Stimulated activated naive CD4-positive, alpha-beta T cell (primary cell): Measurements from ENCODE around the gene CCSER2.
"Not testable (repeated sequence)": the region's sequence is repeated elsewhere in the genome, so short reads cannot be mapped to it uniquely, and the experiment has no call there.

Experiments
- DNase-seq, 6 experiments: peaks; one replicate each; lab custom pipeline; 2025; lab: John Stamatoyannopoulos, UW

CCSER2 gene

DNA sequence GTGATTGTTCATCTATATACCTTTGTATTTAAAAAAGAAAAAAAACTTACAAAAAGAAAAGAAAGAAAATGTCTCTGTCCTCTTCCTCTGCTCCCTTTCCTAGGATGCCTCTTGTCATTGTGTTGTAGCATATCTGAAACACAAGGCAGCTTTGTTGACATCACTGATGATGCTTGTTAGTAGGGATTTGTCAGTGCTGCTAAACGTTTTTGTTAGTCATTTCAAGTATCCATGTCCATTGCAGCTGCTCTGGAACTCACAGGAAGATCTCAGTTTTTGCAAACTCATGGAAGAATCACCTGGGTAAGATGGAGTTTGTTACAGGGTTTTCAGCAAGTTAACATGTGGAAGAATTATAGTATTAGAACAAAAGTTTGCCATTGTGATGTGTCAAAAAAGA is 123.6 kb downstream of the CCSER2 start:
- DNase-seq: no peak

DNA sequence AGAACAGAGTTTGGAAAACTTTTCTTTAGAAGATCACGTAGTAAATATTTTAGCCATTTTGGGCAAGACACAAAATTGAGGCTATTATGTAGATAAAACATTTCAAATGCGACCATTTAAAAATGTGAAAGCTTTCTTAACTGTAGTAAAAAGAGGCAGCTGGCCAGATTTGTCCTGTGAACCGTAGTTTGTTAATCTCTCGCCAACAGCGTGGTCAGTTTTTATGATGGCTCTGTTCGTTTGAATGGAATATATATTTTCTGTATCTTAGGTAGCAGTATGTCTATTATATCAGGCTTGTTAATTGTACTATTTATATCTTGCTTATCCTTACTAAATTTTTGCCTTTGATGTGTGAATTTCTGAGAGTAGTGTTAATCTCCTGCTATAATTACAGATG is 124.9 kb downstream of the CCSER2 start:
- DNase-seq: no peak

DNA sequence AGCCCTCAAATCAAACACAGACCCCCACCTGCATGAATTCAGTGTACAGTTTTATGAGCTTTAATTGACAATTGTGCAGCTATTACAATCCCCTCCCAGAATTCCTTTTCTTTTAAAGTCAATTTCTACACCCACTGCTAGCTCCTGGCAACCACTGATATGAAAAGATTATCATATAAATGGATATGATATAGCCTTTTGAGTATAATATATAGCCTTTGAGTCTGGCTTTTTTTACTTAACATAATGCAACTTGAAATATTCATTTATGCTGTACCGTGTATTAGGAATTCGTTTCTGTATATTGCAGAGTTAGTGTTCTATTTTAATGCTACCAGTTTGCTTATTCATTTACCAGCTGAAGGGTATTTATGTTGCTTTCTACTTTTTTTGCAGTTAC is 127.7 kb downstream of the CCSER2 start:
- DNase-seq: no peak

DNA sequence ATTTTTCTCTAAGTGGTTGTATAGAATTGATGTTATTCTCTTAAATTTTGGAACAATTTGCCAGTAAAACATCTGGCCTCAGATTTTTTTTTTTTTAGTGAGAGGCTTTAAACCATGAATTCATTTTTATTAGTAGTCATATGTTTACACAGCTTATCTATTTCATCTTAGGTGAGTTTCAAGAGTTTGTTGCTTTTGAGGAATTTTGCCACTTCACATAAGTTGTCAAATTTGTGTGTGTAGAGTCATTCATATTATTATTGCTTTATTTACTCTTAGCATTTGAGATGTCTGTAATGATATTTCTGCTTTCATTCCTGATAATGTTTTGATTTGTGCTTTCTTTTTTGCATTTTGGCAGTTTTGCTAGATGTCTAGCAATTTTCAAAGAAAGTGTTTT is 132.1 kb downstream of the CCSER2 start:
- DNase-seq: no peak

DNA sequence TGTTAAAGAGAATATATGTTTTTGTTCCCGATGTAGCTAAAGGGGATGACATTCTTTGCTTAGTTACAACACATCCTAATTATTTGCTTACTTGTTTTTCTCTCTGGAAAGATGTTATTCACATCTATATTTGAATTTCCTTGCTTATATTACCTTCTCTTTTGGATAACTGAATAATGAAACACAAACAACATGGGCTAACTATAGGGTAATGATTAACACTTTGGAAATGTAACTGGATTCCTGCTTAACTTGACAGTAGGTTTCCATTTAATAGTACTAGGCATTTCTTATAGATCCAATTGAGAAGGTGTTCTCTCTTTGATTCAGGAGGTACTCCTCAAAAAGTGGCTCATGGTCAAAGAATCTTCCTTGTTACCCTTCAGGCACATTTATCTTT is 141.1 kb downstream of the CCSER2 start:
- no peak for DNase-seq

DNA sequence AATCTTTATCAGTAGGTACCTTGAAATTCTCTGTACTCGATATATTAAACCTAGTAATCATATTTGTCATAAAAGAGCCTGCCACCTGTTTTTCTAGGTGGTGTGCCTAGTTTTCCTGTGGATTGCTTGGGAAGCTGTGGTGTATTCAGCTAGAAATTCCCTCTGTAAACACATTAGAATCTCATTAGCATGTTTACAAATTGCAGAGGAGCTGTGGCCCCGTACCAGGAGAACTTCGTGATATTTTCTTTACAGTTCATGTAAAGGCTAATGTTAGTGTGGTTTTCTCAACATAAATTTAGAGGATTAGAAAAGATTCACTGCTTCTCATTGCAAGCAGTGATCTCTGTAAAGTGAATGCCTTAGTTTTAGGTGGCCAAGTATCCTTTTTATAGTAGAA is 144.7 kb downstream of the CCSER2 start:
- no peak for DNase-seq

DNA sequence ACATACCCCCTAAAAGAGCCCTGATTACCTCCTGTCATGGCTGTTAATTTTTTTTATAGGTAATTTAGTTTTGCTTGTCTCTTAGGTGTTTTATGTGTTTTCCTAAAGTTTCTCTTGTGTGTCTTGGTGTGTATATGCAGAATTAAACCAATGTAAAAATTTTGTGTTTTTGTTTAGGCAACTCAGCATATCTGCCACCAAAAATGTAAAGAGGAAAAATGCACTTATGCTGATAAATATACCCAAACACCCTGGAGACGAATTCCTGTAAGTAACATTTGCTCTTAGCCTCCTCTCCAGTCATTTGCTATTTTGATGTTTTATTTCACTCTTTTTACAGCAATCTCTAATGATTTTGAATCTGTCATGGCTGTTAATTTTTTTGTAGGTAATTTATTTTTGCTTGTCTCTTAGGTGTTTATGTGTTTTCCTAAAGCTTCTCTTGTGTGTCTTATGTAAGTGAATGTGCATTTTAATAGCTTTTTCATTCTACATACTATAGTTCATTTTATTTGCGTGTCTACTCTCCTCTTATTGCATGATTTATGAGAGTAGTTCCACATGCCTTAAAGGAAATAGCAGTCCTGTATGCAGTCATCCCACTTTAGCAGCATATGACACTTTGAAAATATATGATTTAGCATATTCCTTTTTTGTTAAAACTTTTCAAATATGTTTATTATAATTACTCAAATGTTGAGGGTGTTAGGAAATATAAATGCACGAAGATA is 149.2 kb downstream of the CCSER2 start:
- no peak for DNase-seq

DNA sequence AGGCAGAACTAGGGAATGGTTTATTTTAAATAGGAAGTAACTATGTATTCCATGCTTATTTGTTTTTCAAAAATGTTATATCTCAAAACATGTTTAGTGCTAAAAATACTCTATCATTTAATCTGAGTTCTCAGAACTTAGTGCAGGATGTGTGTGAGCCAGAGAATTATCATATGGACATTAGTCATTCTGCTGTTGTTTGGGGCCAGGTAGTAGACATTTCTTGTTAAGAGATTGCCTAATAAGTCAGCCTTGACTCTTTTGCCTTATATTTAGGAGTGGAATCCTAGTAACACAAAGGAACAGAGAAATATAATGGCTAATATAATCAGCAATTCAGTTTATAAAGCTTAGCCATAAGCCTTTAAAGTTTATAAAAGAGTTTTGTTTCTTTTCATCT is 149.8 kb downstream of the CCSER2 start:
- DNase-seq: no peak

DNA sequence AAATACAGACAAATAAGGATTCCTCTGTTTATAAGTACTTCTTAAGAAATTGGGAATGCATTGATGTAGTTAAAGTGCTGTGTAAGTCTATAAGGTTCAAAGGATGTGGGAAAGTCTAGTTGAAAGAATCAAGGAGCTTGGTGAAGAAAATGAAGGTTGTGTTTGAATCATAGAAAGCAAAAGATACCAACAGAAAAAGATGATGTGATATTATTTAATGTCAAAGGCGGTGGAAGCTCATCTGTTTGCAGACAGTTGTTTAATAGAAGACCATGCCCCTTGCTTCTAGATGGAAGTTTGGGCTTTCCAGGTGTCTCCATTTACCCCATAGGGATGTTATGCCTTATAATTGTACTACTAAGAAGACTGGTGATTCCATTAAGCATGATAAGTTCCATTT is 150.3 kb downstream of the CCSER2 start:
- no peak for DNase-seq

DNA sequence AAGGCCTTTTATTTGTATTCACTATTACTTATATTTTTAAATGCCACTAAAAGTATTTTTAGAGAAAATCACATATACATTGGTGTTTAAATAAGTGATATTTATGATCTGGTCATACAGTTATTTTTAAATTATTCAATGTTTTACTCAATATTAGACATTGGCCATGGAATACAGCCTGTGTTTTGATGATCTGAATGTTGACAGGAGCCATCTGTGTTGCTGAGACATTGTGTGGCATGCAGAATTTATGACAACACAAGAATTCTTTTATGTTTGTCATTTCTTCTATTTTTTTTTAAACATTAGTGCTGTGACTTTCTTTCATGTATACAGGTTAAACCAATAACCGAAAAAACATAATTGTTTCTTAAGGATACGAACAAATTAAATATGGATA is 156.2 kb downstream of the CCSER2 start:
- DNase-seq: no peak

DNA sequence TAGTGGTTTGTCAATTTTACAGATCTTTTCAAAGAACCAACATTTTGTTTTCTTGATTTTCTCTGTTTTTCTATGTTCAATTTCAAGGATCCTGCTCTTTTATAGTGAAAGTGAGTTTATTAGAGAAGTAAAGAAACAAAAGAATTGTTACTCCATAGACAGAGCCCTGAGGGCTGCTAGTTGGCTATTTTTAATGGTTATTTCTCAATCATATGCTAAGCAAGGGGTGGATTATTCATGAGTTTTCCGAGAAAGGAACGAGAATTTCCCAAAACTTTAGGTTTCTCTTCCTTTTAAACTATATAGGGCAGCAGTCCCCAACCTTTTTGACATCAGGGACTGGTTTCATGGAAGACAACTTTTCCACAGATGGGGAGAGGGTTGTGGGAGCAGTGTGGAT is 165.0 kb downstream of the CCSER2 start:
- DNase-seq: no peak

DNA sequence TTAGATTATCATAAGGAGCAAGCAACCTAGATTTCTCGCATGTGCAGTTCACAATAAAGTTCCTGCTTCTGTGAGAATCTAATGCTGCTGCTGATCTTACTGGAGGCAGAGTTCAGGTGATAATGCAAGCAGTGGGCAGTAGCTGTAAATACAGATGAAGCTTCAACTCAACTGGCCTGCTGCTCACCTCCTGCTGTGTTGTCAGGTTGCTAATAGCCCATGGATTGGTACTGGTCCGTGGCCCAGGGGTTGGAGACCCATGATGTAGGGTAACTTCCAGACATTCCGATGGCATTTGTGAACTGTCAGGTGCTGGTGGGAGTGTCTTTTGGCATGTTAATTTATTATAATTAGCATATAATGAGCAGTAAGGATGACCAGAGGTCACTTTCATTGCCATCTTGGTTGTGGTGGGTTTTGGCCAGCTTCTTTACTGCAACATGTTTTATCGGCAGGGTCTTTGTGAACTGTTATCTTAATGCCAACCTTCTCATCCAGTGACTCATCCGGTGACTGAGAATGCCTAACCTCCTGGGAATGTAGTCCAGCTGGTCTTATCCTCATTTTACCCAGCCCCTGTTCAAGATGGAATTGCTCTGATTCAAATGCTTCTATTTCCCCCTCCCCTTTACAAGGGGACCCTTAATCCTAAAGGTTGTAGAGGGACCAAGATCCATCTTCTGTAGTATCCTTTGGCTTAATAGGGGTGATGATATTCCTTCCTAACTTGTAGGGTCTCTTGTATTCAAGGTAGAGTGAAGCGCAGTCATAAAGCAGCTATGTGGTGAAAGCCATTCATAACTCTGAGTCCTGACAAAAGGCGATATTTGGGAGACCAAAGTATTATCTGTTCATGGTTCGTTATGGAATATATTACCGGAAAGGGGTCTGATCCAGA is 165.8 kb downstream of the CCSER2 start:
- DNase-seq: no peak

DNA sequence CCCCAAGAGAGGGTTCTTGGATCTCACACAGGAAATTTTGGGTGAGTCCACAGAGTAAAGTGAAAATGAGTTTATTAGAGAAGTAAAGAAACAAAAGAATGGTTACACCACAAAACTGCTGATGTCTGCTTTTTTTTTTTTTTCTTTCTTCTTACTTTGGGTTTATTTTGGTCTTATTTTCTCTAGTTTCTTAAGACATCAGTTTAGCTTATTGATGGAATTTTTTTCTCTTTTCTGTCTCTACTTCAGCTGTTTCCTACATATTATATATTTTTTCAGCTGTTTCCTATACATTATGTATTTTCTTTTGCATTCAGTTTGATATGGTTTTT is 166.4 kb downstream of the CCSER2 start:
- DNase-seq: no peak

DNA sequence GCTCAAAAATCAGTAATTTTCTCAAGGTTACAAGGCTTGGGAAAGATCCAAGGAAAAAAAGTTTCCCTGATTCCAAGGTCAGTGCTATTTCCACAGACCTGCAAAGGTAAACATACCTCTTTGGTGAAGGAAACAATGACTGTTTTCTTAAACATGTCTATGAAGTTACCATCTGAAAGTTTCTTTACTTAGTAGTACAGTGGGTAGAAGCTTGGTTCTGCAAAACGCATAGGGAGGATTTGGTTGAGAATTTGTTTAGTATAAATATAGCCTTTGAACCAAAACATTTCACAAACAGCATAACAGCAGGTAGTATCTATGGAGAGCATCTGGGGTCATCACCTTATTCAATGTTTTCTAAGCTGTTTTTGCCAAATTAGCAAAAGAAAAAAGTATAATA is 169.6 kb downstream of the CCSER2 start:
- no peak for DNase-seq

DNA sequence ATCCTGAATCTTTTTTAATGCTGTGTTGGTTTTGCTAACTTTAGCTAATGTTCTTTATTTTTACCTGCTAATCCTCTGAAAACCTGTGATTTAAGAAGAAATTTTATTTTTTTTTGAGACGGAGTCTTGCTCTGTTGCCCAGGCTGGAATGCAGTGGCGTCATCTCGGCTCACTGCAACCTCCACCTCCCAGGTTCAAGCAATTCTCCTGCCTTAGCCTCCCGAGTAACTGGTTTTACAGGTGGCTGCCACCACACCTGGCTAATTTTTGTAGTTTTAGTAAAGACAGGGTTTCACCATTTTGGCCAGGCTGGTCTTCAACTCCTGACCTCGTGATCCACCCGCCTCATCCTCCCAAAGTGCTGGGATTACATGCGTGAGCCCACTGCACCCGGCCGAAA is 170.7 kb downstream of the CCSER2 start:
- DNase-seq: not testable (repeated sequence)

DNA sequence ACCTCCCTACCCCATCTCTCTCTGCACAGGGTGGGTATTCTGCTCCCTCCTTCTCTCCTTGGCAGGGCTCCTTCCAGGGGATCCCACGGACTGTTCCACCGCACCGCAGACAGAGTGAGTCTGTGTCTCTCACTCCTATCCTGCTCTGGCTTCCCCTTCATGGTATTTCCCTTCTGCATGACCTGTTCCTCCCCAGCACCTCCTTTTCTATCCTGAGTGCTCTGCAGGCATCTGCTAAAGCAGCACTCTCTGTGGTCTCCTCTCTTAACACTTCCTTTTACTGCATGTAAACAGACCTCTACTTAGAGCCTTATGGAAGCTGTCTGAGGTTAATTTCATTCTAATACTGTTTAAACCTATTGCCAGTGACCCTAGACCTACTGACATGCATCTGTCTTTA is 171.5 kb downstream of the CCSER2 start:
- no peak for DNase-seq

DNA sequence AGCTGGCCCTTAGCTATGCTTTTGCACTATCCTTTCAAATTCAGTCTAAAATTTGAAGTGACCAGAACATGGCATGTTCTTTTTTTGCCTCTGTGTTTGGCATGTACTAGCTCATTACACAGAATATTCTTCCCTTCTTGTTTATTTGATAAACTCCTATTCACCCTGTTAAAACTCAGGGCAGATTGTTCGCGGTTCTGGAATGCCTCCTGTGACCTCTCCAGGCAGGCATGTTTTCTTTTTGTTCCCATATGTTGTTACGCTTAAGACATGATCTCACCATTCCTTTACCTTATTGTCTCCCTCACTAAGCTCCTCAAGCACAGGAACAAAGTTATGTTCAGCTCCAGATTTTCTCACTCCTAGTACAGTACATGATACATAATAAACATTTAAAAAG is 181.7 kb downstream of the CCSER2 start:
- DNase-seq: no peak

DNA sequence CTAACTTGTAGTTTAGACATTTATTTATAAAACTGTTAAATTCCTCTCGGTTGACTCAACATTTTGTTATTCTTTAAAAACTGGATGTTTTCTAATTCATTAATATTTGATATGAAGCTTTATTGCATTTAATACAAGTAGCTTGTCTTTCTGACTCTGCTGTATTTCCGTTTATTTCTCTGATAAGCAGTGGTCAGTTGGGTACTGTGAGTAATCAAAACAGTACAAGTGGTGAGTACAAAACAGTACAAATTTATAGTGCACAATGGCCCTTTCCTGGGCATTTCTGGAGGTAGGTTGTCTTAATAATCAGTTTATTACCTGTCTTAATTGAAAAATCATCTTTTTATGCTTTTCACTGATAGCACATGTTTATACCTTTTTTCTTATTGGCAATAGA is 182.7 kb downstream of the CCSER2 start:
- no peak for DNase-seq

DNA sequence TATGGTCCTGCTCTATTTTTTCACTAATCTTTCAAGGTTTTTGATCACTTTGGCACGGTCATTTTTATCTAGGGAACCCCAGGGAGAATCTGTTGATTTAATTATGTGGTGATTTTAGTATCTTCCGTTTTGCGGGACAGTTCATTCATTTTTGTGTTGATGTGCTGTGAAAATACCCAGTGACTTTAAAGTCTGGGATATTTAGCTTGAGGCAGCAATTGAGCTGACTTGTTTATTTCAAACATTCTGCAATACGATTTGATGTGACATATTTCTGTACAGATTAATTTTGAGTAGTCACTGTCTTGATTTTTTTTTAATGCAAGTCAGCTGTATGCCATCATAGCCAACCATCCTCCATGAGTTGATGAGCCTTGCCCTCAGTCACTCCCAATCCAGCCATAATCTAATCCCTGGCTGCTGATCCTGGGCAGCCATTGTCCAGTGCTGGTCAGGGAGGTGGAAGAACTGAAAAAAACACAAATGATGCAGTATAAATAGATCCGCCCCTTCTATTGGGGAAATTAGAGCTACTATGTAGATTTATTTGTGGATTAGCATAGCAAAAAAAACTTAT is 183.4 kb downstream of the CCSER2 start:
- no peak for DNase-seq

DNA sequence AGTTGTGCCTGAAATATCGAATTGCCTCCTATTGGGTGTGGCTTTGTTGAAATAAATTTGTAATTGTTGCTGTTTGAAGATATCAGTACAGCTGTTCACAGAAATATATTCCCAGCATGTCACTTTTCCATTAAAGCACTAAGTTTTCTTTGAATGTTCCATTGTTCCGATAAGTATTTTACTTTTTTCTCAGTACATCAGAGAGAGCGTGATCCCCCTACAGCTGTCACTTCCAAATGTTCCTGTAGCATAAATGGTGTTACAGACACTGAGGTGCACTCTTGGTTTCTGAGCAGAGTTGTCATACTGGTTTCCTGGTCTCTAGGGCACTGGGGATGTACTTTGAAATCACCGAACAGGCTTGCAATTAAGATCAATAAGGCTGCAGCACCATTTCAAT is 189.2 kb downstream of the CCSER2 start:
- DNase-seq: no peak

DNA sequence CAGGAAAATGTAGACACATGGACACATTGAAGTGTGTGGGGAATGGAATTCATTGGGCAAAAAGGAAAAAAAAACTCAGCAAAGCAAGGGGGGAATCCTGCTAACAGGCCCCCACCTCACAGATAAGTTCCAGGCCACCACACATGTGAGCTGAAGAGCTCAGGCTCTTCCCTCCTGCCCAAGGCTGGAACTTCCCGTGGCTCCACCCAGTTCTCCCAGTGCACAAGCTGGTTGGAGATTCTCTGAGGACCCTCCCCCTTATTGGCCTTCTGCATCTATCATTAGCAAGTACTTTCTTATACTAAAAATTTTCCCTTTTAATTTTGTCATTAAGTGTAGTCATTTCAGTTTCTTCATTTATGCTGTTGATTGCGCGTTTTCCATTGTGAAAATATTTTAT is 190.8 kb downstream of the CCSER2 start:
- no peak for DNase-seq

DNA sequence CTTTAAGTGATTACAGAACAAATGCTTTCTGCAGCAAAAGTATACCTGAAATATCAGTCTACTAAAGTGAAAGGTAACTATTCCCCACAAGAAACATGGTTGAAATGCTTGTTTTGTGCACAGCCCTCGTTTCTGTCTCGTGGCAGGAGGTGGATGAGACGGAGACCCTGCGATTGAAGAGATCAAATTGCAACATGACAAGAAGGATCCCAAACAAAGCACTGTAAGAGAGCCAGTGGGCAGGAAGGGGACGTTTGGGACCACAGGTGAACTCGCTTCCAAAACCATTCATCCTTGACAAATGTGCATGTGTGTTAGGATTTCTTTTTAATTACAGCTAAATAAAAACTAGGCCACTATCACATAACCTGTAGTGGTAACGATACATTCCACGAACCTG is 192.6 kb downstream of the CCSER2 start:
- no peak for DNase-seq

DNA sequence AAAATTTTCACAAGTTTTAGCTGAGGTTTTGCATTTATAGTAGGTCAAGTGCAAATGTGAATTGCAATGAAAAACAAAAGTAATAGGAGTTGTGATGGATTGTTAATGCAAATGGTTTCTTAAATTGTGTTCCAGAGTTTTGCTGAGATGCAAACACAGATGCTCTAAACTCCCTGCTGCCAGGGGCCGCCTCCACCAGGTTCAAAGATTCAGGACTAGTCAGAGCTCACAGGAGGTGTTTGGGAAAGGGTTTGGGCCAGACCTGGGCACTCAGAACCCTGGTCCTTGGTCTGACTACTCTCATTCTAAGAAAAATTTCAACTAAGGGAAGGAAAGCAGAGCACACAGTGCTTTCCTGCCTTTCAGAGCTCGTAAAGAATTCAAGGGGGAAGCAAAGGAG is 193.1 kb downstream of the CCSER2 start:
- DNase-seq: no peak
